NT2/D1 (cell line): ENCODE results near the gene EHF.

Experiments
- DNase-seq: peaks from one replicate; pipeline ENCODE4 v3.0.0-alpha.2; 2011; ENCODE audit warnings: low read depth, low spot score
- H3K27me3 ChIP-seq: 2 replicates; pipeline ENCODE4 v1.6.0; 2011; ENCODE audit warnings: mild to moderate bottlenecking; ENCODE audit not compliant: insufficient read length, insufficient read depth
- H3K36me3 ChIP-seq: 2 replicates; pipeline ENCODE4 v1.6.1; 2011; ENCODE audit warnings: mild to moderate bottlenecking, low read length, mixed read lengths; ENCODE audit not compliant: insufficient read depth, insufficient read length
- H3K4me1 ChIP-seq: 2 replicates; pipeline ENCODE4 v1.5.1; 2011; ENCODE audit not compliant: insufficient read depth, insufficient read length
- H3K4me3 ChIP-seq: 2 replicates; pipeline ENCODE4 v1.5.1; 2011; ENCODE audit warnings: low read depth; ENCODE audit not compliant: insufficient read length
- H3K9ac ChIP-seq: 2 replicates; pipeline ENCODE4 v1.6.0; 2011; ENCODE audit warnings: low read depth; ENCODE audit not compliant: insufficient read length
- H3K9me3 ChIP-seq: 2 replicates; pipeline ENCODE4 v1.5.1; 2011; ENCODE audit warnings: mild to moderate bottlenecking, low read length; ENCODE audit not compliant: insufficient read depth
- SUZ12 ChIP-seq: IDR thresholded peaks from 2 replicates; pipeline ENCODE4 v1.6.1; 2011; ENCODE audit not compliant: insufficient read length, insufficient read depth; ENCODE audit errors: extremely low read depth
- YY1 ChIP-seq: IDR thresholded peaks from 2 replicates; pipeline ENCODE4 v1.6.1; 2011; ENCODE audit not compliant: insufficient read length, insufficient read depth
- ZNF274 ChIP-seq: IDR thresholded peaks from 2 replicates; pipeline ENCODE4 v1.6.1; 2011; ENCODE audit warnings: mild to moderate bottlenecking, low read depth, low read length

EHF gene

DNA sequence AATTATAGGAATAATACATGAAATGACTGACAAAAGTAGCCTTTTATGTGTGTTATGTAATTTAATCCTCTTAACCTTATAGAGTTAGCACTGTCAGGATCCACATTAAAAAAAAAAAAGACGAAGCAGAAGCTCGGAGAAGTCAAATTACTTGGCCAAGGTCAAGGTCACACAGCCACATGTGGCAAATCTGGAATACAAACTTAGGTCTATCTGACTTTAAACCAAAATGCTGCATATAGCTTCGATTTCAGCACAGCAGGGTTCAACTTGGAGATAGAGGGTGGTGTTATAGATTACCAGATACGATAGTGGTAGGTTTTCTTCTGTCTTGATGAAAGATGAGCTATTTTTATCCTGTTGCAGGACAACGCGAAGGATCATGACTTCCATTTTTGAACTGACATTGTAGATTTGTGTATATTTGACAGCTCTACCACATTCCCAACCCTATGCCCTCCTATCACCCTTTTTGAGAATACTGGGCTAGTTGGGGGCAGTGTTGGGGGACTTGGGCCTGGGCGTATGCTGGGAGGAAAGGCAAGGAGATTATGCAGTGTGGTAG is 11.6 kb upstream of the EHF start:
- Histone ChIP-seq H3K4me1 (no peaks in the 10 kb centered on the region), H3K9me3 (no peaks in the 10 kb centered on the region), H3K36me3 (no peaks in the 10 kb centered on the region), H3K4me3 (no peak overlapping the region), H3K9ac (no peak overlapping the region), H3K27me3 (no peaks in the 10 kb centered on the region)
- TF ChIP-seq SUZ12 (no peak), ZNF274 (no peak), YY1 (no peak)
- DNase-seq = no peak

DNA sequence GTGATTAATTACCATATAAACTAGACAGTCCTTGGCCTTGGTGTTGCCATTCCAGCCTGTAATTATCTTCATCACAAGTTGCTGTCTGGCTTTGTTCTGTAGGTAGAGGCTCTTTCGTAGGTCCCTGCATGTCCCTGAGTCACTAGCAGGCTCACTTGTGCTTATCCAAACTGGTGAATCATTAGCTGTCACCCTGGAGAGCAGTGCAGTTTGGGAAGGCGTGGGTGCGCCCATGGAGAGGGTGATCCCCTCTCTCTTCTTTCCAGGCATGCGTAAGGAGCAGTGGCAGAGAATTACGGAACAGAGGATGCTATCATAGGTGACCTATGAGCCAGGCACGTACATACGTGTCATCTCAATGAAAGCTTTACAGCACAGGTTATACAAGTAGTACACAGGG is 11.0 kb upstream of the EHF start:
- H3K9me3 ChIP-seq = no peaks in the 10 kb centered on the region
- H3K27me3 ChIP-seq = no peaks in the 10 kb centered on the region
- no peak for DNase-seq
- H3K4me3 ChIP-seq = no peak overlapping the region
- no peak for TF ChIP-seq SUZ12
- H3K36me3 ChIP-seq = no peaks in the 10 kb centered on the region
- no peaks in the 10 kb centered on the region for H3K4me1 ChIP-seq
- no peak overlapping the region for H3K9ac ChIP-seq

DNA sequence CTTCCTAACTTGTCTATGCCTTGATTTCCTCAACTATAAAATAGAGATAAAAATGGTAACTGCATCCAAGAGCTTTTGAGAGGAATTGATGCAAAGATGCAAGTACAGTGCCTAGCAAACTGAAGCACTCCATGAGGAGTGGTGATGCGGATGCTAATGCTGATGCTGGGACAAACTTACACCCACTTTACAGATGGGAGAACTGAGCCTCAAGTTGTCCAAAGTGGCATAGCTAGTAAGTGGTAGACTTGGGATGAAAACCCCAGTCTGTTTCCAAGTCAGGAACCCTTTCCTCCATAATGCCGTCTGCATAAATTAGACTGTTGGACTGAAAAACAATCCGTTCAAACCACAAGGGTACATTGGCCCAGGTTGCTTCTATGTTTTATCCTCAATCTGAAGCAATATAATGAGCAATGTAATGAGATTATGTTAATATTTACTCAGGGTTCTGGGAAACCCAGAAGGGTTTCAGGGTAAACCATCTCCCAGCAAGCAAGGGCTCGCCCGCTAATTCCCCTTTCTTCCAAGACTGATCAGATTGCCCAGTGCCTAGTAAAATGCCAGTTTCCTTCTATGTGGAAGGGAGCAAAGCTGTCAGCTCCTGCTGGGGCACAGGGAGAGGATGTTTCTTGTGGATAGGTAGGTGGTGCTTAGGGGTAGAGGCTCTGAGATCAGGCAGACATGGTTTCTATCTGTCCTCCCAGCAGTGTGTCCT is 10.4 kb upstream of the EHF start:
- Histone ChIP-seq H3K4me3 (no peak overlapping the region), H3K36me3 (no peaks in the 10 kb centered on the region), H3K4me1 (no peaks in the 10 kb centered on the region), H3K9me3 (no peaks in the 10 kb centered on the region), H3K27me3 (no peaks in the 10 kb centered on the region), H3K9ac (no peak overlapping the region)
- no peak for TF ChIP-seq SUZ12
- DNase-seq = no peak

DNA sequence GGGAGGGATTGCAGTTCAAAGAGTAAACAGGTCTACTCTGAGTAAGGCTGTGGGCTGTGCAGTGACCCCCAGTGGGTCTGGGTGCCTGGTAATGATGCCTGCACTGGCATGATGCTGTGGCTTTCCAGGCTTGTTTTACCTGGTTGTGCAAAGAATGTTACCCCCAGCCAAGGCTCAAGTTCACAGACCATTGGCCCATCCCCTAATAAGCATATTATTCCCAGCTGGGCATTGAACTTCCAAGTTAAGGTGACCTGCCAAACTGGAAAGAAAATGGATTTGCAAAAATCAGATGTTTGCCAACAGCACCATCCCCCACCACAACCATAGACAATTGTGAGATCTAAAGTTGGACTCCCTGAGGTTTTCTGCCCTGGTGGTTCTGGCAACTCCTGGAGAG is 7.9 kb upstream of the EHF start:
- Histone ChIP-seq H3K4me3 (no peak overlapping the region), H3K9ac (no peak overlapping the region), H3K27me3 (no peaks in the 10 kb centered on the region), H3K36me3 (no peaks in the 10 kb centered on the region), H3K4me1 (no peaks in the 10 kb centered on the region), H3K9me3 (no peaks in the 10 kb centered on the region)
- no peak for DNase-seq
- no peak for TF ChIP-seq SUZ12
- TF ChIP-seq ZNF274 = no peak
- no peak for TF ChIP-seq YY1

- no peaks in the 10 kb centered on the region for H3K4me1 ChIP-seq
- no peaks in the 10 kb centered on the region for H3K27me3 ChIP-seq
- H3K9me3 ChIP-seq = no peaks in the 10 kb centered on the region
- TF ChIP-seq YY1 (no peak), SUZ12 (no peak), ZNF274 (no peak)
- DNase-seq = no peak
- H3K4me3 ChIP-seq = no peak overlapping the region
- no peak overlapping the region for H3K9ac ChIP-seq
- no peaks in the 10 kb centered on the region for H3K36me3 ChIP-seq
Measured at GRCh38 chr11:34613552-34614056, 7.3 kb upstream of the EHF start.

DNA sequence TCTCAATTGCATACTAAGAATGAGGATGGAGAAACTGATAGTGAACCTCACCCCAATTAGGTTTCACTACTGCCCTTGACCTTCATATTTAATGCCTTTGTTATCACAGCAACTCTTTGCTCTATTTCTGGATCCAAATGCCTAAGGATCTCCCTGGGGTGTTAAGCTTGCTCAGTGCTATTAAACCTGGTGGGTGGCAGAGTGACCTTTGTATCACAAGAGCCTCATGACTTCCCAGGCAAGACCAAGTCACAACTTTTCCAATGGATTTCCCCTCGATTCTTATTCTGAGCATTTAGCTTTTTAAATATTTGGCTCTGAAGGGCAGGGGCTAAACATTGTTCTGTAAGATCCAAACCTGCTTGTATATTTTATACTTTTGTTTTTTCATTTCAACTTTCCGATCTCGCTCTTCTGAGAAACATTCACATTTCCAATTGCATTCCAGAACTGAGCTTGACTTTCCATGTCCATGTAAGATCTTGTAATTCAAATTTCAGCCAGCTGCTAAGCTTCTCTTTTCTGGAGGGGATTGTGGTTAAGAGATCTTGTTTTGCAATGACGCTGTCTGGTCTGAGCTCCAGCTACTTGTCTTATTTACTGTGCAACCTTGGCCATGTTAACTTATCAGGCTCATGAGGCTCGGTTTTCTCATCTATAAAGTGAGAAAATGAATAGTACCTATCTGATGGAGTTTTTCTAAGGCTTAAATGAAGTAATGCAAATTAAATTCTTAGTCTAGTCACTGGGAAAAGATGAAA is 6.4 kb upstream of the EHF start:
- no peak overlapping the region for H3K4me3 ChIP-seq
- H3K4me1 ChIP-seq = no peaks in the 10 kb centered on the region
- no peak overlapping the region for H3K9ac ChIP-seq
- no peaks in the 10 kb centered on the region for H3K9me3 ChIP-seq
- no peaks in the 10 kb centered on the region for H3K27me3 ChIP-seq
- no peak for DNase-seq
- TF ChIP-seq ZNF274 = no peak
- TF ChIP-seq SUZ12 = no peak
- TF ChIP-seq YY1 = no peak
- no peaks in the 10 kb centered on the region for H3K36me3 ChIP-seq

GRCh38 chr11:34616086-34616485 is 4.8 kb upstream of the EHF start:
- no peak for DNase-seq
- Histone ChIP-seq H3K4me1 (no peaks in the 10 kb centered on the region), H3K4me3 (no peak overlapping the region), H3K36me3 (no peaks in the 10 kb centered on the region), H3K9ac (no peak overlapping the region), H3K27me3 (no peaks in the 10 kb centered on the region), H3K9me3 (no peaks in the 10 kb centered on the region)
- no peak for TF ChIP-seq ZNF274
- no peak for TF ChIP-seq YY1
- no peak for TF ChIP-seq SUZ12
